H9 (cell line): ENCODE measurements around the gene ACOXL. TPM values are rescaled to one million over a fixed set of nuclear protein-coding genes. Genes with fewer than 3 reads are reported as not detected.
A peak's percentile ranks its signal among the peaks of the same experiment; 100 is the strongest.

Experiments used
- DNase-seq: peaks from one replicate; pipeline ENCODE4 v3.0.0-alpha.2; 2017
- H2AFZ ChIP-seq: one replicate; pipeline ENCODE4 v1.6.1; 2013; ENCODE audit warnings: mild to moderate bottlenecking, low read length, control low read depth, moderate library complexity
- H2AK5ac ChIP-seq: 2 replicates; pipeline ENCODE4 v1.6.1; 2013; ENCODE audit warnings: low read length, control low read depth, mixed read lengths; ENCODE audit not compliant: insufficient read length
- H2BK120ac ChIP-seq: one replicate; pipeline ENCODE4 v1.6.1; 2013; ENCODE audit warnings: low read depth, mild to moderate bottlenecking, low read length, control low read depth, inconsistent platforms; ENCODE audit not compliant: poor library complexity, severe bottlenecking
- H2BK12ac ChIP-seq: 2 replicates; pipeline ENCODE4 v1.6.1; 2013; ENCODE audit warnings: low read length, control low read depth, mixed read lengths, low read depth; ENCODE audit not compliant: insufficient read length
- H2BK15ac ChIP-seq: 2 replicates; pipeline ENCODE4 v1.6.1; 2013; ENCODE audit warnings: low read depth, low read length, control low read depth
- H2BK20ac ChIP-seq: one replicate; pipeline ENCODE4 v1.6.1; 2013; ENCODE audit warnings: low read depth, mild to moderate bottlenecking, low read length, control low read depth, inconsistent platforms; ENCODE audit not compliant: poor library complexity, severe bottlenecking
- H2BK5ac ChIP-seq: 2 replicates; pipeline ENCODE4 v1.6.1; 2013; ENCODE audit warnings: low read length, control low read depth, mixed read lengths; ENCODE audit not compliant: insufficient read length
- H3K14ac ChIP-seq: 2 replicates; pipeline ENCODE4 v1.6.1; 2013; ENCODE audit warnings: low read length, control low read depth; ENCODE audit not compliant: insufficient read depth
- H3K18ac ChIP-seq: 2 replicates; pipeline ENCODE4 v1.6.1; 2013; ENCODE audit warnings: low read depth, mild to moderate bottlenecking, mixed read lengths, low read length, control low read depth; ENCODE audit not compliant: insufficient read length
- H3K23ac ChIP-seq: 2 replicates; pipeline ENCODE4 v1.6.1; 2013; ENCODE audit warnings: low read length, control low read depth, mixed read lengths, low read depth; ENCODE audit not compliant: insufficient read length
- H3K23me2 ChIP-seq: 2 replicates; pipeline ENCODE4 v1.6.1; 2013; ENCODE audit warnings: low read depth, mild to moderate bottlenecking, mixed read lengths, low read length, control low read depth; ENCODE audit not compliant: insufficient read length, poor library complexity, severe bottlenecking
- H3K27ac ChIP-seq: 2 replicates; pipeline ENCODE4 v1.5.1; 2013; ENCODE audit warnings: low read length, control low read depth, mixed read lengths, low read depth; ENCODE audit not compliant: insufficient read length
- H3K27me3 ChIP-seq: 2 replicates; pipeline ENCODE4 v1.6.1; 2013; ENCODE audit warnings: low read length, control low read depth, inconsistent platforms; ENCODE audit not compliant: insufficient read depth
- H3K4ac ChIP-seq: 2 replicates; pipeline ENCODE4 v1.6.1; 2013; ENCODE audit warnings: low read depth, mild to moderate bottlenecking, control low read depth, inconsistent platforms, low read length, moderate library complexity
- H3K4me1 ChIP-seq: 2 replicates; pipeline ENCODE4 v1.6.1; 2013; ENCODE audit warnings: low read length, control low read depth, inconsistent platforms; ENCODE audit not compliant: insufficient read depth
- H3K4me2 ChIP-seq: 2 replicates; pipeline ENCODE4 v1.6.1; 2013; ENCODE audit warnings: low read length, control low read depth, mixed read lengths; ENCODE audit not compliant: insufficient read length, insufficient read depth
- H3K56ac ChIP-seq: 2 replicates; pipeline ENCODE4 v1.6.1; 2013; ENCODE audit warnings: low read depth, mild to moderate bottlenecking, mixed read lengths, low read length, control low read depth; ENCODE audit not compliant: insufficient read length
- H3K79me1 ChIP-seq: 2 replicates; pipeline ENCODE4 v1.6.1; 2013; ENCODE audit warnings: low read depth, mild to moderate bottlenecking, moderate library complexity, low read length, control low read depth, inconsistent platforms; ENCODE audit not compliant: insufficient read depth, poor library complexity, severe bottlenecking
- H3K79me2 ChIP-seq: 2 replicates; pipeline ENCODE4 v1.6.1; 2013; ENCODE audit warnings: low read length, control low read depth, inconsistent platforms; ENCODE audit not compliant: insufficient read depth
- H3K9ac ChIP-seq: 2 replicates; pipeline ENCODE4 v1.6.1; 2013; ENCODE audit warnings: low read length, control low read depth, mixed read lengths; ENCODE audit not compliant: insufficient read length; ENCODE audit errors: extremely low read depth
- H3K9me3 ChIP-seq: one replicate; pipeline ENCODE4 v1.6.1; 2013; ENCODE audit warnings: low read depth, low read length, inconsistent platforms; ENCODE audit not compliant: control insufficient read depth
- H3T11ph ChIP-seq: one replicate; pipeline ENCODE4 v1.6.1; 2013; ENCODE audit warnings: mild to moderate bottlenecking, low read length, control low read depth, inconsistent platforms
- H4K20me1 ChIP-seq: one replicate; pipeline ENCODE4 v1.6.1; 2013; ENCODE audit not compliant: control insufficient read depth, insufficient read length, insufficient read depth
- H4K5ac ChIP-seq: 2 replicates; pipeline ENCODE4 v1.6.1; 2013; ENCODE audit warnings: low read depth, mild to moderate bottlenecking, mixed read lengths, low read length, control low read depth; ENCODE audit not compliant: insufficient read length
- H4K8ac ChIP-seq: replicated peaks from 2 replicates; pipeline ENCODE4 v1.6.1; 2013; ENCODE audit warnings: low read length, control low read depth, mixed read lengths, low read depth; ENCODE audit not compliant: insufficient read length
- H4K91ac ChIP-seq: 2 replicates; pipeline ENCODE4 v1.6.1; 2013; ENCODE audit warnings: low read depth, mild to moderate bottlenecking, moderate library complexity, mixed read lengths, low read length, control low read depth; ENCODE audit not compliant: insufficient read length
- H3K27ac Mint-ChIP-seq, 3 experiments: 2 replicates in 2 of 3; 3 replicates in 1 of 3; pipeline ENCODE4 v1.8.0; 2020 to 2021; ENCODE audit warnings: mixed read lengths in 3 of 3, mild to moderate bottlenecking in 1 of 3, moderate library complexity in 1 of 3
- H3K27me3 Mint-ChIP-seq: 2 replicates; pipeline ENCODE4 v1.8.0; 2021; ENCODE audit warnings: low read depth, mild to moderate bottlenecking, moderate library complexity, mixed read lengths
- H3K36me3 Mint-ChIP-seq, 3 experiments: 2 replicates in 2 of 3; 3 replicates in 1 of 3; pipeline ENCODE4 v1.8.0; 2020 to 2021; ENCODE audit warnings: low read depth in 3 of 3, mixed read lengths in 3 of 3; ENCODE audit not compliant: insufficient read depth in 1 of 3
- H3K4me1 Mint-ChIP-seq, 2 experiments: 2 replicates each; pipeline ENCODE4 v1.8.0; 2020; ENCODE audit warnings: mixed read lengths in 2 of 2
- H3K4me3 Mint-ChIP-seq, 2 experiments: 2 replicates in 1 of 2; 3 replicates in 1 of 2; pipeline ENCODE4 v1.8.0; 2020 to 2021; ENCODE audit warnings: mild to moderate bottlenecking in 2 of 2, mixed read lengths in 2 of 2, moderate library complexity in 1 of 2
- H3K9me3 Mint-ChIP-seq, 2 experiments: 2 replicates in 1 of 2; 3 replicates in 1 of 2; pipeline ENCODE4 v1.8.0; 2020; ENCODE audit warnings: mild to moderate bottlenecking in 2 of 2, mixed read lengths in 2 of 2, moderate library complexity in 1 of 2
- WGBS: extraction: QIAGEN DNeasy Blood & Tissue Kit; methylation state at CpG from one replicate; pipeline ENCODE4 v1.1.7; 2013; ENCODE audit warnings: missing lambda C conversion rate, low lambda C conversion rate, mixed read lengths; ENCODE audit not compliant: insufficient read length; ENCODE audit errors: extremely low coverage; 5-methylcytosine and 5-hydroxymethylcytosine counted together
- total RNA-seq: library from RNA; stranded (reverse); gene quantifications from 2 replicates; pipeline ENCODE4 v1.2.1, GENCODE V29; 2021
- TF ChIP-seq, protein P1 (sequence below): fragments of 200-600 bp; sonication (generic); conservative IDR thresholded peaks from 3 replicates; pipeline ENCODE4 v1.8.0; 2021; ENCODE audit warnings: antibody characterized with exemption, mild to moderate bottlenecking

ACOXL gene
- total RNA-seq, 1 experiment from 2014 or later, result 37.6 TPM

DNA sequence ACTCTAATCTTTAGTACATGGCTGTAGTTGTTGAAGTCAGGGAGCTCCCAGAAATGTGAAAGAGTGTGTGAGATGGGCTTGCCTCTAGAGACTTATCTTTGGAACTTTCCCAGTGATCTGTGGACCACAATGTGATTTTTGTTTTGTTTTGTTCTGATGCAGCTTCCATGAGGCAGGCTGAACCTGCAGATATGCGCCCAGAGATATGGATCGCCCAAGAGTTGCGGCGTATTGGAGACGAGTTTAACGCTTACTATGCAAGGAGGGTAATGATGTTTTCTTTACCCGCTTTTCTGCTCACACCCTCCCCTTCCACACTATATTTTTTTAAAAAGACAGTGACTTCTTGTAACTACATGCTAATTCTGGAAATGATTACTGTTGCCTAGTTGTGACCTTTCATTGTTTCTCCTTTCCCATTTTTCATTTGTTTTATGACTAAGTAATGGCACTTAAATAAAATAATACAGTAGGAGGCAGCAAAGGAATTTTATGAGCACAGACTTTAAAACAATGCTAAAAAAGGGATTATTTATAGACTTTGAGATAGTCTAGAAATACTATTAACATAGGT is 417.6 kb downstream of the ACOXL start:
- no peaks in the 10 kb centered on the region for H4K20me1 ChIP-seq
- no CpG with 5 or more reads among the region's 7 CpGs for WGBS

More for the DNA sequence above, 417.6 kb downstream of the ACOXL start:
- H3K9me3 ChIP-seq, result no peaks in the 10 kb centered on the region
- H3K23ac ChIP-seq, result no peak overlapping the region
- no peak overlapping the region for H3K4me2 ChIP-seq
- DNase-seq, result no peak
- no peaks in the 10 kb centered on the region for H3K79me2 ChIP-seq
- H2BK20ac ChIP-seq, result no peak overlapping the region
- H3K4me1 Mint-ChIP-seq, result peaks cover 15 to 27% of the 10 kb centered on the region in 2 experiments
- no peak overlapping the region for H3K4ac ChIP-seq
- no peak overlapping the region for H2BK12ac ChIP-seq
- no peak overlapping the region for H2AK5ac ChIP-seq
- peak overlapping the region in 1 of 3 experiments; percentile 9; a peak in 1 of 7 replicates for H3K27ac Mint-ChIP-seq
- H4K5ac ChIP-seq, result no peak overlapping the region
- H3K56ac ChIP-seq, result no peak overlapping the region
- H3K36me3 Mint-ChIP-seq, result peaks cover 26 to 56% (median 54%) of the 10 kb centered on the region in 3 experiments; a peak in 6 of 7 replicates
- H3K9me3 Mint-ChIP-seq, result no peaks in the 10 kb centered on the region
- H2BK120ac ChIP-seq, result no peak overlapping the region
- H3K4me1 ChIP-seq, result no peaks in the 10 kb centered on the region
- H3K27me3 Mint-ChIP-seq, result no peaks in the 10 kb centered on the region
- no peak overlapping the region for H3T11ph ChIP-seq
- no peak overlapping the region for H3K14ac ChIP-seq
- H3K27me3 ChIP-seq, result no peaks in the 10 kb centered on the region
- H3K79me1 ChIP-seq, result peaks cover 3% of the 10 kb centered on the region
- TF ChIP-seq, protein P1, sequence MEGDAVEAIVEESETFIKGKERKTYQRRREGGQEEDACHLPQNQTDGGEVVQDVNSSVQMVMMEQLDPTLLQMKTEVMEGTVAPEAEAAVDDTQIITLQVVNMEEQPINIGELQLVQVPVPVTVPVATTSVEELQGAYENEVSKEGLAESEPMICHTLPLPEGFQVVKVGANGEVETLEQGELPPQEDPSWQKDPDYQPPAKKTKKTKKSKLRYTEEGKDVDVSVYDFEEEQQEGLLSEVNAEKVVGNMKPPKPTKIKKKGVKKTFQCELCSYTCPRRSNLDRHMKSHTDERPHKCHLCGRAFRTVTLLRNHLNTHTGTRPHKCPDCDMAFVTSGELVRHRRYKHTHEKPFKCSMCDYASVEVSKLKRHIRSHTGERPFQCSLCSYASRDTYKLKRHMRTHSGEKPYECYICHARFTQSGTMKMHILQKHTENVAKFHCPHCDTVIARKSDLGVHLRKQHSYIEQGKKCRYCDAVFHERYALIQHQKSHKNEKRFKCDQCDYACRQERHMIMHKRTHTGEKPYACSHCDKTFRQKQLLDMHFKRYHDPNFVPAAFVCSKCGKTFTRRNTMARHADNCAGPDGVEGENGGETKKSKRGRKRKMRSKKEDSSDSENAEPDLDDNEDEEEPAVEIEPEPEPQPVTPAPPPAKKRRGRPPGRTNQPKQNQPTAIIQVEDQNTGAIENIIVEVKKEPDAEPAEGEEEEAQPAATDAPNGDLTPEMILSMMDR, result no peak
- no peak overlapping the region for H2BK15ac ChIP-seq
- H2BK5ac ChIP-seq, result no peak overlapping the region
- no peak overlapping the region for H2AFZ ChIP-seq
- H3K23me2 ChIP-seq, result no peaks in the 10 kb centered on the region
- H3K9ac ChIP-seq, result no peak overlapping the region
- no peak overlapping the region for H4K91ac ChIP-seq
- H3K27ac ChIP-seq, result no peak overlapping the region
- no peak overlapping the region for H4K8ac ChIP-seq
- H3K4me3 Mint-ChIP-seq, result no peak overlapping the region
- no peak overlapping the region for H3K18ac ChIP-seq
